Measurements from ENCODE around the gene C1orf232. TPM values are rescaled to one million over a fixed set of nuclear protein-coding genes. Genes with fewer than 3 reads are reported as not detected.

C1orf232 gene
- total and polyA plus RNA-seq, 2 of the 4 experiments (the other 2 are of a cell fraction) = not detected

GRCh38 chr1:26164861-26165842 lies 3.6 kb downstream of the C1orf232 start (continued):
- TF ChIP-seq NFE2L2 (IDR thresholded peaks at IDR 0.05; ENCODE audit: low read depth, low read length) = no peak
- no peak for TF ChIP-seq RFX5 (IDR thresholded peaks at IDR 0.05; ENCODE audit: low read depth, low read length)

- no peak for DNase-seq
- no peak overlapping the region for H3K4ac ChIP-seq (ENCODE audit: low read depth, low read length)
- H3K18ac ChIP-seq (ENCODE audit: low read depth, low read length) = no peak overlapping the region
- no peak overlapping the region for H4K8ac ChIP-seq (ENCODE audit: low read depth in 2 of 2, low read length in 2 of 2)
- no peaks in the 10 kb centered on the region for H4K20me1 ChIP-seq (ENCODE audit: insufficient read depth, low read length)
- peaks cover 4% of the 10 kb centered on the region for H3K4me1 ChIP-seq (ENCODE audit: control insufficient read depth, insufficient read depth, low read length)
- no TSS peak for BruUV-seq (replicated peaks)
- no peaks in the 10 kb centered on the region for H3K79me1 ChIP-seq (ENCODE audit: low read depth in 1 of 2, low read length in 2 of 2)
- POLR2A ChIA-PET (ENCODE audit: unreplicated experiment) = no interaction called here
- no peak overlapping the region for H3K14ac ChIP-seq (replicated peaks; ENCODE audit: low read depth, low read length)
- TF ChIP-seq USF2 (IDR thresholded peaks at IDR 0.05; ENCODE audit: low read depth, low read length) = peak; percentile 25
- TF ChIP-seq CEBPB (IDR thresholded peaks at IDR 0.05; ENCODE audit: low read depth, low read length) = no peak
- peak; percentile 45 for TF ChIP-seq SMC3 (IDR thresholded peaks at IDR 0.05; ENCODE audit: low read depth, low read length)
- TF ChIP-seq RAD21 (IDR thresholded peaks at IDR 0.05; ENCODE audit: low read length) = peak; percentile 38; the same call in 1 of the 2 replicates
- peak; percentile 62 for TF ChIP-seq CTCF (conservative IDR thresholded peaks at IDR 0.05; ENCODE audit: low read depth, low read length)
- H3K23ac ChIP-seq (ENCODE audit: low read depth, low read length) = no peak overlapping the region
- no peaks in the 10 kb centered on the region for H3K9me3 ChIP-seq (ENCODE audit: control insufficient read depth, insufficient read depth, low read length)
- H2BK5ac ChIP-seq (ENCODE audit: low read depth, low read length, poor library complexity, severe bottlenecking) = no peak overlapping the region
- H3K9ac ChIP-seq (ENCODE audit: low read depth, low read length) = no peak overlapping the region
- H2BK20ac ChIP-seq (ENCODE audit: low read depth, low read length) = no peak overlapping the region
- peaks cover 16% of the 10 kb centered on the region; the same call in 1 of the 2 replicates for H3K27me3 ChIP-seq (ENCODE audit: control insufficient read depth, insufficient read depth, low read length)
- ATAC-seq (ENCODE audit: low read depth) = peak; percentile 70
- no peaks in the 10 kb centered on the region for H3K36me3 ChIP-seq (ENCODE audit: control insufficient read depth, insufficient read depth, low read length)
- in situ Hi-C loops (cut with MboI; ENCODE audit: low sequenced_read_pairs) (no loop called here), dilution Hi-C loops (cut with HindIII; ENCODE audit: low sequenced_read_pairs, unreplicated experiment) (no loop called here), intact Hi-C loops (cut with micrococcal nuclease) (loop anchor here (1.0 kb wide), 1 partner anchor 59 kb away; no protein-coding TSS in a partner anchor)
- no peak overlapping the region for H4K5ac ChIP-seq (ENCODE audit: low read depth, low read length)
- H2BK120ac ChIP-seq (ENCODE audit: low read depth, low read length) = no peak overlapping the region
- H3K9me1 ChIP-seq (ENCODE audit: insufficient read depth, low read length) = 0 out of 2 replicates have a peak, but pooled peaks cover 3% of the 10 kb centered on the region
- H2AK5ac ChIP-seq (ENCODE audit: low read depth, low read length) = no peak overlapping the region
- H2BK15ac ChIP-seq (ENCODE audit: low read depth, low read length) = no peak overlapping the region
- H3K4me2 ChIP-seq (ENCODE audit: low read depth, low read length) = peak overlapping the region; percentile 63
- H4K91ac ChIP-seq (ENCODE audit: insufficient read depth, low read depth, low read length) = no peak overlapping the region
- H2AK9ac ChIP-seq (replicated peaks; ENCODE audit: low read depth, low read length, poor library complexity) = no peak overlapping the region
- CTCF ChIA-PET = no interaction called here
- no peak overlapping the region for H3K56ac ChIP-seq (ENCODE audit: extremely low read depth, insufficient read depth, low read length)
- peak overlapping the region; percentile 87 for H2AFZ ChIP-seq (replicated peaks; ENCODE audit: low read length, poor library complexity)
- H3K27ac ChIP-seq (ENCODE audit: insufficient read depth, low read length) = no peak overlapping the region
- peak overlapping the region; percentile 26 for H3K4me3 ChIP-seq (ENCODE audit: insufficient read depth, low read depth, low read length)
- 8% methylated on average over 41 of the region's 72 CpGs; no CpG with 5 or more reads in 1 of the 2 experiments for WGBS, 2 experiments (ENCODE audit: extremely low coverage in 2 of 2, insufficient read length in 1 of 2)
Measured at GRCh38 chr1:26164036-26164860, 4.5 kb downstream of the C1orf232 start.

Data from IMR-90 (cell line).